ENCODE measurements around the gene OCSTAMP. TPM values are rescaled to one million over a fixed set of nuclear protein-coding genes. Genes with fewer than 3 reads are reported as not detected.

The OCSTAMP gene
- total RNA-seq, 1 donor from 2014 or later: not detected

GRCh38 chr20:46573788-46574584 is 23.5 kb upstream of the OCSTAMP start:
- H3K27ac Mint-ChIP-seq (ENCODE audit: unreplicated experiment): no peak overlapping the region
- TF ChIP-seq, protein P1, sequence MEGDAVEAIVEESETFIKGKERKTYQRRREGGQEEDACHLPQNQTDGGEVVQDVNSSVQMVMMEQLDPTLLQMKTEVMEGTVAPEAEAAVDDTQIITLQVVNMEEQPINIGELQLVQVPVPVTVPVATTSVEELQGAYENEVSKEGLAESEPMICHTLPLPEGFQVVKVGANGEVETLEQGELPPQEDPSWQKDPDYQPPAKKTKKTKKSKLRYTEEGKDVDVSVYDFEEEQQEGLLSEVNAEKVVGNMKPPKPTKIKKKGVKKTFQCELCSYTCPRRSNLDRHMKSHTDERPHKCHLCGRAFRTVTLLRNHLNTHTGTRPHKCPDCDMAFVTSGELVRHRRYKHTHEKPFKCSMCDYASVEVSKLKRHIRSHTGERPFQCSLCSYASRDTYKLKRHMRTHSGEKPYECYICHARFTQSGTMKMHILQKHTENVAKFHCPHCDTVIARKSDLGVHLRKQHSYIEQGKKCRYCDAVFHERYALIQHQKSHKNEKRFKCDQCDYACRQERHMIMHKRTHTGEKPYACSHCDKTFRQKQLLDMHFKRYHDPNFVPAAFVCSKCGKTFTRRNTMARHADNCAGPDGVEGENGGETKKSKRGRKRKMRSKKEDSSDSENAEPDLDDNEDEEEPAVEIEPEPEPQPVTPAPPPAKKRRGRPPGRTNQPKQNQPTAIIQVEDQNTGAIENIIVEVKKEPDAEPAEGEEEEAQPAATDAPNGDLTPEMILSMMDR (IDR thresholded peaks at IDR 0.05; ENCODE audit: partially characterized antibody, unreplicated experiment): no peak
- H3K4me1 Mint-ChIP-seq (ENCODE audit: low read depth, unreplicated experiment): no peaks in the 10 kb centered on the region
- peaks cover 3% of the 10 kb centered on the region for H3K9me3 Mint-ChIP-seq (ENCODE audit: unreplicated experiment)
- no peak for DNase-seq
- H3K27me3 Mint-ChIP-seq (ENCODE audit: unreplicated experiment): peaks cover 5% of the 10 kb centered on the region
- no peaks in the 10 kb centered on the region for H3K36me3 Mint-ChIP-seq (ENCODE audit: unreplicated experiment)
- no peak overlapping the region for H3K4me3 Mint-ChIP-seq (ENCODE audit: unreplicated experiment)

- H3K27me3 Mint-ChIP-seq (ENCODE audit: unreplicated experiment): peaks cover 5% of the 10 kb centered on the region
These were observed 22.8 kb upstream of the OCSTAMP start for GRCh38 chr20:46573234-46573633.

GRCh38 chr20:46572790-46573189 is 22.3 kb upstream of the OCSTAMP start:
- no peaks in the 10 kb centered on the region for H3K36me3 Mint-ChIP-seq (ENCODE audit: unreplicated experiment)
- no peak overlapping the region for H3K27ac Mint-ChIP-seq (ENCODE audit: unreplicated experiment)
- no peaks in the 10 kb centered on the region for H3K4me1 Mint-ChIP-seq (ENCODE audit: low read depth, unreplicated experiment)
- DNase-seq: no peak
- no peak overlapping the region for H3K4me3 Mint-ChIP-seq (ENCODE audit: unreplicated experiment)
- H3K27me3 Mint-ChIP-seq (ENCODE audit: unreplicated experiment): peaks cover 5% of the 10 kb centered on the region
- TF ChIP-seq, protein P1 (IDR thresholded peaks at IDR 0.05; ENCODE audit: partially characterized antibody, unreplicated experiment): no peak
- peaks cover 3% of the 10 kb centered on the region for H3K9me3 Mint-ChIP-seq (ENCODE audit: unreplicated experiment)

More at GRCh38 chr20:46573234-46573633, 22.8 kb upstream of the OCSTAMP start:
- DNase-seq: no peak
- Mint-ChIP-seq H3K4me3 (ENCODE audit: unreplicated experiment) (no peak overlapping the region), H3K4me1 (ENCODE audit: low read depth, unreplicated experiment) (no peaks in the 10 kb centered on the region), H3K36me3 (ENCODE audit: unreplicated experiment) (no peaks in the 10 kb centered on the region), H3K27ac (ENCODE audit: unreplicated experiment) (no peak overlapping the region), H3K9me3 (ENCODE audit: unreplicated experiment) (peaks cover 3% of the 10 kb centered on the region)
- TF ChIP-seq, protein P1 (IDR thresholded peaks at IDR 0.05; ENCODE audit: partially characterized antibody, unreplicated experiment): no peak

DNA sequence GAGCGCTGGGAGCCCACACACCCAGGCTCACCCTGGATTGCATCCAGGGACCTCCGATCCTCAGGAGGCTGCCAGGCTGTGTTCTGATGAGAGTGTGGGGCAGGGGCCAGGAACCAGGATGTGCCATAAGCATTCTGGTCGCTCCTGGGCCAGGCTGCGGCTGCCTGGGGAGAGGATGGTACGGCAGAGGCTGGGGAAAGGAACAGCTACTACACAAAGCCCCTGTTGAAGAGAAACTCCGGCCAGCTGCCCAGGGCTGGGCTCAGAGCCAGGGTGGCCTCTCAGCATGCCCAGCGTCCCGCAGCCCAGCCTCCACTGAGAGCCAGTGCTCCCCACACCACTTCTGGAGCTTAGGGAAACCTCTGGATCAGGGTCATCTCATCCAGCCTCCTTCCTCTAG is 21.7 kb upstream of the OCSTAMP start:
- Mint-ChIP-seq H3K27ac (ENCODE audit: unreplicated experiment) (no peak overlapping the region), H3K4me3 (ENCODE audit: unreplicated experiment) (no peak overlapping the region), H3K27me3 (ENCODE audit: unreplicated experiment) (peaks cover 5% of the 10 kb centered on the region), H3K9me3 (ENCODE audit: unreplicated experiment) (peaks cover 3% of the 10 kb centered on the region), H3K4me1 (ENCODE audit: low read depth, unreplicated experiment) (no peaks in the 10 kb centered on the region), H3K36me3 (ENCODE audit: unreplicated experiment) (no peaks in the 10 kb centered on the region)
- no peak for DNase-seq
- TF ChIP-seq, protein P1 (IDR thresholded peaks at IDR 0.05; ENCODE audit: partially characterized antibody, unreplicated experiment): no peak

DNA sequence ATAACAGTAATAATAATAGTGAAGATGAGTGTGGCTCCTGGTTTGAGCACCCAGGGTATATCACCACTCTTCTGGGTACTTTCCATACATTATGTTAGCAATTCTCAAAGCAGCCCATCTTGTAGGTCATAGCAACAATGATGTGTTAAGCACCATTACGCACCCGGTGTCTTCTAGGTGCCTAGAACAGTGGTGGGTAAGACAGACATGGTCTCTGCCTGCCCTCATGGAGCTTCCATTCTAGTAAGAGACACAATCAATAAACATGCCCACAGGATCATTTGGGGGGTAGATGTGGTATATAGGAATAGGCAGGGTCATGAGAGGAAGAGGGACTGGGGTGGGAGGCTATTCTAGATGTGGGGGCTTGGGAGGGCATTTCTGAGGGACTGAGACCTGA is 21.0 kb upstream of the OCSTAMP start:
- no peaks in the 10 kb centered on the region for H3K4me1 Mint-ChIP-seq (ENCODE audit: low read depth, unreplicated experiment)
- H3K9me3 Mint-ChIP-seq (ENCODE audit: unreplicated experiment): peaks cover 3% of the 10 kb centered on the region
- peaks cover 5% of the 10 kb centered on the region for H3K27me3 Mint-ChIP-seq (ENCODE audit: unreplicated experiment)
- H3K36me3 Mint-ChIP-seq (ENCODE audit: unreplicated experiment): no peaks in the 10 kb centered on the region
- H3K4me3 Mint-ChIP-seq (ENCODE audit: unreplicated experiment): no peak overlapping the region
- H3K27ac Mint-ChIP-seq (ENCODE audit: unreplicated experiment): no peak overlapping the region
- no peak for DNase-seq
- TF ChIP-seq, protein P1 (IDR thresholded peaks at IDR 0.05; ENCODE audit: partially characterized antibody, unreplicated experiment): no peak
